DND-41 (cell line): Measurements from ENCODE around the gene MATN3.

Experiments used
- ATAC-seq: fragments of 200-7000 bp; cut with Tn5 transposase; 3 replicates; pipeline ENCODE4 v1.9.1; 2021; ENCODE audit warnings: low read depth; ENCODE audit not compliant: insufficient read depth
- DNase-seq: peaks from one replicate; pipeline ENCODE4 v3.0.0-alpha.2; 2020
- H2AFZ ChIP-seq: 2 replicates; pipeline ENCODE4 v1.6.0; 2012; ENCODE audit warnings: low read depth, low read length
- H3K27ac ChIP-seq: 2 replicates; pipeline ENCODE4 v1.5.1; 2012; ENCODE audit warnings: low read length, inconsistent platforms
- H3K27me3 ChIP-seq: fragments of 200-600 bp; sonication (generic); 2 replicates; pipeline ENCODE4 v1.6.0; 2012; ENCODE audit warnings: low read length, mild to moderate bottlenecking, inconsistent platforms; ENCODE audit not compliant: insufficient read depth, poor library complexity
- H3K36me3 ChIP-seq: 2 replicates; pipeline ENCODE4 v1.5.1; 2012; ENCODE audit warnings: low read length, inconsistent platforms; ENCODE audit not compliant: insufficient read depth
- H3K4me1 ChIP-seq: 2 replicates; pipeline ENCODE4 v1.5.1; 2012; ENCODE audit warnings: mild to moderate bottlenecking, low read length; ENCODE audit not compliant: insufficient read depth
- H3K4me2 ChIP-seq: 2 replicates; pipeline ENCODE4 v1.6.0; 2012; ENCODE audit warnings: mild to moderate bottlenecking, moderate library complexity, low read length, inconsistent platforms; ENCODE audit not compliant: insufficient read depth
- H3K4me3 ChIP-seq, 2 experiments: fragments of 200-600 bp in 1 of 2; shearing (Covaris generic) in 1 of 2; 2 replicates each; pipeline ENCODE4 v1.5.1; 2012 to 2016; ENCODE audit warnings: inconsistent platforms in 2 of 2, low read length in 2 of 2, mild to moderate bottlenecking in 2 of 2, low read depth in 1 of 2, moderate library complexity in 1 of 2
- H3K79me2 ChIP-seq: 2 replicates; pipeline ENCODE4 v1.6.0; 2012; ENCODE audit warnings: low read length, inconsistent platforms; ENCODE audit not compliant: insufficient read depth
- H3K9ac ChIP-seq: 2 replicates; pipeline ENCODE4 v1.6.0; 2012; ENCODE audit warnings: low read depth, mild to moderate bottlenecking, inconsistent platforms, low read length, moderate library complexity
- H3K9me3 ChIP-seq: 2 replicates; pipeline ENCODE4 v1.5.1; 2012; ENCODE audit warnings: low read length, moderate library complexity, mild to moderate bottlenecking, inconsistent platforms; ENCODE audit not compliant: insufficient read depth, severe bottlenecking
- H4K20me1 ChIP-seq: 2 replicates; pipeline ENCODE4 v1.6.0; 2012; ENCODE audit warnings: low read length; ENCODE audit not compliant: insufficient read depth
- CTCF ChIP-seq: IDR thresholded peaks from 2 replicates; pipeline ENCODE4 v1.5.1; 2012; ENCODE audit warnings: borderline replicate concordance, low read length, moderate library complexity, mild to moderate bottlenecking; ENCODE audit not compliant: poor library complexity, severe bottlenecking; ENCODE audit errors: extremely low read depth
- EZH2 ChIP-seq: IDR thresholded peaks from 3 replicates; pipeline ENCODE4 v1.6.1; 2012; ENCODE audit warnings: borderline replicate concordance, low read depth, mild to moderate bottlenecking, moderate library complexity, low read length, inconsistent platforms; ENCODE audit not compliant: severe bottlenecking

MATN3 gene

GRCh38 chr2:20008703-20009102, 3.8 kb downstream of the MATN3 start:
- Histone ChIP-seq H3K4me2 (no peak overlapping the region), H3K27ac (no peak overlapping the region), H2AFZ (no peak overlapping the region), H3K79me2 (no peaks in the 10 kb centered on the region), H3K4me3 (no peak overlapping the region), H3K36me3 (no peaks in the 10 kb centered on the region), H3K9ac (no peak overlapping the region), H3K27me3 (peaks cover 7% of the 10 kb centered on the region), H3K4me1 (no peaks in the 10 kb centered on the region), H3K9me3 (no peaks in the 10 kb centered on the region), H4K20me1 (no peaks in the 10 kb centered on the region)
- no peak for TF ChIP-seq EZH2
- DNase-seq: no peak
- ATAC-seq: no peak

- Histone ChIP-seq H3K4me2 (no peak overlapping the region), H3K4me3 (no peak overlapping the region), H3K9me3 (no peaks in the 10 kb centered on the region), H4K20me1 (no peaks in the 10 kb centered on the region), H3K36me3 (no peaks in the 10 kb centered on the region), H3K27ac (no peak overlapping the region), H2AFZ (no peak overlapping the region), H3K4me1 (no peaks in the 10 kb centered on the region), H3K79me2 (no peaks in the 10 kb centered on the region), H3K9ac (no peak overlapping the region), H3K27me3 (peaks cover 7% of the 10 kb centered on the region)
- no peak for DNase-seq
- ATAC-seq: no peak
- no peak for TF ChIP-seq CTCF
- no peak for TF ChIP-seq EZH2
Observed at GRCh38 chr2:20005891-20006470, 6.5 kb downstream of the MATN3 start.

GRCh38 chr2:20005067-20005627, 7.3 kb downstream of the MATN3 start:
- DNase-seq (no peak), ATAC-seq (no peak)
- H3K27me3 ChIP-seq: peaks cover 7% of the 10 kb centered on the region
- no peaks in the 10 kb centered on the region for H4K20me1 ChIP-seq
- H2AFZ ChIP-seq: no peak overlapping the region
- no peak overlapping the region for H3K9ac ChIP-seq
- H3K4me2 ChIP-seq: no peak overlapping the region
- no peak overlapping the region for H3K4me3 ChIP-seq
- no peaks in the 10 kb centered on the region for H3K9me3 ChIP-seq
- no peak overlapping the region for H3K27ac ChIP-seq
- H3K79me2 ChIP-seq: no peaks in the 10 kb centered on the region
- TF ChIP-seq EZH2: no peak
- no peak for TF ChIP-seq CTCF
- H3K4me1 ChIP-seq: no peaks in the 10 kb centered on the region
- no peaks in the 10 kb centered on the region for H3K36me3 ChIP-seq

DNA sequence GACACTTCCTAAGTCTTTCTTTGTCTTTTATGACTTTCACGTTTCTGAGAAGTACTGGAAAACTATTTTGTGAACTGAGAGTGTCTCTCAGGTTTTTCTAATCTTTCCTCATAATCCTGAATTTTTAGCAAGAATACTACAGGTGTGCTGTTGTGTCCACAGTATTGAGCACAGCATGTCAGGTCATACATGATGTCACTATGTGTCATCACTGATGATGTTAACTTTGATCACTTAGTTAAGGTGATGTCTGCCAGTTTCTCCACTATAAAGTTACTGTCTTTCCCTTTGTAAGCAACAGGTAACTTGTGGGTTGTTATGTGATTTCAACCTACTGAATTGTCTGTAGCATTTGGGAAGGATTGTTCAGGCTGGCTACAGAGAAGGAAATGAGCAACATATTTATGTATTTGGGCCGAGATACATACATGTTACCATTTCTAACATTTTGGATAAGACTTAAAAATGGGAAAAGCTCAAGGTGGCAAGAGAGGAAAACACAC, 11.1 kb downstream of the MATN3 start:
- H3K4me1 ChIP-seq: no peaks in the 10 kb centered on the region
- TF ChIP-seq CTCF: no peak
- no peak for TF ChIP-seq EZH2
- DNase-seq: no peak
- H3K27ac ChIP-seq: no peak overlapping the region
- H3K9me3 ChIP-seq: no peaks in the 10 kb centered on the region
- H3K4me2 ChIP-seq: no peak overlapping the region
- no peak for ATAC-seq
- no peaks in the 10 kb centered on the region for H4K20me1 ChIP-seq
- H3K4me3 ChIP-seq: no peak overlapping the region
- H3K79me2 ChIP-seq: no peaks in the 10 kb centered on the region
- peaks cover 5% of the 10 kb centered on the region for H3K27me3 ChIP-seq
- no peaks in the 10 kb centered on the region for H3K36me3 ChIP-seq
- no peak overlapping the region for H2AFZ ChIP-seq
- H3K9ac ChIP-seq: no peak overlapping the region
